ENCODE data around the gene GLS2.
"Not testable (repeated sequence)": the region's sequence is repeated elsewhere in the genome, so short reads cannot be mapped to it uniquely, and the experiment has no call there.

GLS2 gene

DNA sequence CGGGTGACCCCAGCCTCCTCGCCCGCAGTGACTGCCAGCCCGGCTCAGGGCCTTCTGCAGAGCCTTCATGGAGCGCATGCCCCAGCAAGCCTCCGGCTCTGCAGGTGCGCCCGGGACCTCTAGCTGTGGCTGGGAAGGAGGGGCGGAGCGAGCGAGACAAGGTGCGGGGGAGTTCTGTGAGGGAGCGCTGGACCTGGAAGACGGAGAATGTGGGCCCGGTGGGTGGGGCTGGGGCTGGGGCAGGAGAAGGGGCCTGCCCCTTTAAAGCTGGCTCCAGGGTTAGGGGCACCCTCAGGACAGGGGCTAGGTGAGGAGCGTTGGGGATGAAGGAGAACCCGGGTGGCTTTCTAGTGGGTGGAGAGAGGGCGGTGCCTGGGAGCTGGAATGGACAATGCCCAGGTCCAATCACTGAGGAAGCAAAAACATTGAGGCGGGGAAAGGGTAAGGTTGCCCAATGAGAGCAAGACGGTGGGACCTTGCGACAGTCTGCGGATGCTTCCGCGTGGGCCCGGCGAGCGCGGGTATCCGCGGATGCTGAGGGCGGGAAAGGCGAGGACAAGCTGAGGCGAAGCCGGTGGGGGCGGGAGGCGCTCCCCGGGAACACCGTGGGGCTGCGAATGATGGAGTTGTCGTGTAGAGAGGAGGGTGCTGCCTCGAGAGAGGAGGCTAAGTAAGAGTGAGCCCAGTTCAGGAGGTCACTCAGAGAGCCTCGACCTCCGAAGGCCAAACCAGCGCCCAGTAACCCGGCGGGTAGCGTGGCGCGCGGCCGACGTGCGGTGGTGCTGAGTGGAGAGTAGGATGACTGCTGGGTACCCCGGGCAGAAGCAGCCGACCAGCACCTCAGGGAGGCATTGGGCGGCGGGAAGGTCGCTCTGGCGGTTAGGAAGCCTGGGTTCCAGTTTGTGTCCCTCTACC is at the start of gene GLS2:
Gene GLS2, minus strand, starts transcription at position 121 of the 915 bp plus-strand sequence. Its CDS starts 43 bp downstream, at position 78.
- DNase-seq: peak; percentile 88

DNA sequence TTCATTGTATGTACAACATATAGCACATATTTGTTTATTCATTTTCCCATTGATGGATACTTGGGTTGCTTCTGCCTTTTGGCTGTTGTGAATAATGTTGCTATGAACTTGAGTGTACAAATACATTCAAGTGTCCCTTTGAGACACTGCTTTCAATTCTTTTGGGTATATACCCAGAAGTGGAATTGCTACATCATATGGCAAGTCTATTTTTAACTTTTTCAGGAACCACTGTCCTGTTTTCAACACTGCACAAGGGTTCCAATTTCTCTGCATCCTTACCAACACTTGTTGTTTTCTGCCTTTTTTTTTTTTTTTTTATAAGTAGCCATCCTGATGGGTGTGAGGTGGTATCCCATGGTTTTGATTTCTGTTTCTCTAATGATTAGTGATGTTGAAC is 49.6 kb upstream of the GLS2 start:
- DNase-seq: no peak

DNA sequence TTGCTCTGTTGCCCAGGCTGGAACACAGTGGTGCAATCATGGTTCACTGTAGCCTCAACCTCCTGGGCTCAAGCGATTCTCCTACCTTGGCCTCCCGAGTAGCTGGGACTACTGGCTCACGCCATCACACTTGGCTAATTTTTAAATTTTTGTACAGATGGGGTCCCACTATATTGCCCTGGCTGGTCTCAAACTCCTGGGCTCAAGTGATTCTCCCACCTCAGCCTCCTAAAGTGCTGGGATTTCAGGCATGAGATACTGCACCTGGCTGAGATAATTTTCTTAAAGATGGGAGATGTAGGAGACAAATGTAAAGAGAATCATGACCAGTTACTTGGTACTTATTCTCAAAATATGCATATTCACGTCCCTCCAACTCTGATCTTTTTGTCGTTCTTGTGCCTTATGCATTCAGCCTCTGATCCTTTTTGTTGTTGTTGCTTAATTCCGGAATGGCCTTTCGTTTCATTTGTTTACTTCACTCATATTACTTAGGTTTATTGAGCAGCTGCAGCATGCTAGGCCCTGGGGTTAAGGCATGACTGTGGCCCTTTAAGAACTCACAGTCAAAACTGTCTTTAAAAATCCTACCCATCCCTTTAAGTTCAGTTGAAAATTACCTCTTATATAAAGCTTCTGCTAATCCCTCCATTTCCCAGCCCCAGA is 42.6 kb upstream of the GLS2 start:
- no peak for DNase-seq

DNA sequence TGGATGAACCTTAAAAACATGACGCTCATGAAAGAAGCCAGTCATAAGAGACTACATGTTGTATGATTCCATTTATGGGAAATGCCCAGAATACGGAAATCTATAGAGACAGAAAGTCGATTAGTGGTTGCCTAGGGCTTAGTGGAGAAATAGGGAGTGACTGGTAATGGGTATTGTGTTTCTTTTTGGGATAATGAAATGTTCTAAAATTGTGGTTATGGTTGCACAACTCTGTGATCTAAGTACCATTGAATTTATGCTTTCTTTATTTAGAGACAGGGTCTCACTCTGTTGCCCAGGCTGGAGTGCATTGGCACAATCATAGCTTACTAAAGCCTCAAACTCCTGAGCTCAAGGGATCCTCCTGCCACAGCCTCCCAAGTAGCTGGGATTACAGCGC is 41.7 kb upstream of the GLS2 start:
- DNase-seq: no peak

DNA sequence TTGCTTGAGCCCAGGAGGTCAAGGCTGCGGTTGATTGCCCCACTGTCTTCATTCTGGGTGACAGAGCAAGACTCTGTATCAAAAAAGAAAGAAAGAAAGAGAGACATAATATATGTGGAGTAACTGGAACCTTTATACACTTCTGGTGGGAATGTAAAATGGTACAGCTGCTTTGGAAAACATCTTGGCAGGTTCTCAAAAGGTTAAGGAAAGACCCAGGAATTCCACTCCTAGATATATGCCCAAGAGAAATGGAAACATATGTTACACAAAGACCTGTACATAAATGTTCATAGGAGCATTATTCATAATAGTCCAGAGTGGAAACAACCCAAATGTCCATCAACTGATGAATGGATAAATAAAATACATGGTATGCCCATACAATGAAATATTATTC is 40.9 kb upstream of the GLS2 start:
- no peak for DNase-seq

DNA sequence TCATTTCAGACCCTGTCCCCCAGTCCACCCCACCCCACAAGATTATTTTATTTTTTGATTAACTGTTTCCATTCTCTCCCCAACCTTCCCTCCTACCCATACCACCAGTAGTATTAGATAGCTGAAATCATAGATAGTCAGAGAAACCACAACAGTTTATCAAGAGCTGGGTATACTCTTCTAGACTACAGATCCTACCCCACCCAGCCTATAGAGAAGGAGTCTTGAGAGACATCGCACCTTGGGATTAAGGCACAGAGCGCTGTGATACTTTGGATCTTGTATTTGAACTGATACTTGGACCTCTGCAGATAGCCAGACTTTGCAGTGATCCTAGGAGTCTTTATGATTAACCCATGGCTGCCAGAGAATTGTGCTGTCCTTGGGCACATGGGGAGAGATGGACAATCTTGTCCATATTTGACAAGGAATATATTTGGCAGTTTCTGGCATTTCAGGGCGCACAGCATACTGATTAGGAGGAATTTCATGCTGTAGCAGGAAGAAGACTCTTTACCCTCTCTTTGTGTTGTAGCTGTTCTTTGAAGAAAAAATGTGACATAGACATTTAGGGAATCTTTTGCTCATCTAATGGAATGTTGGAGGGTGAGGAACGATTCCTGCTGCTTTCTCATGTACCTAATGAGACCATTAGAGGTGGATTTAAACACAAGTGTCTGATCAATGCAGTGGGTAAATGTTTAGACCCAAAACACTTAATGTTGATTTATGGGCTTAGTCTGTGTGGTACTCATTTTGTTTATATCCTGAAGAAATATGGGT is 34.6 kb upstream of the GLS2 start:
- DNase-seq: no peak

DNA sequence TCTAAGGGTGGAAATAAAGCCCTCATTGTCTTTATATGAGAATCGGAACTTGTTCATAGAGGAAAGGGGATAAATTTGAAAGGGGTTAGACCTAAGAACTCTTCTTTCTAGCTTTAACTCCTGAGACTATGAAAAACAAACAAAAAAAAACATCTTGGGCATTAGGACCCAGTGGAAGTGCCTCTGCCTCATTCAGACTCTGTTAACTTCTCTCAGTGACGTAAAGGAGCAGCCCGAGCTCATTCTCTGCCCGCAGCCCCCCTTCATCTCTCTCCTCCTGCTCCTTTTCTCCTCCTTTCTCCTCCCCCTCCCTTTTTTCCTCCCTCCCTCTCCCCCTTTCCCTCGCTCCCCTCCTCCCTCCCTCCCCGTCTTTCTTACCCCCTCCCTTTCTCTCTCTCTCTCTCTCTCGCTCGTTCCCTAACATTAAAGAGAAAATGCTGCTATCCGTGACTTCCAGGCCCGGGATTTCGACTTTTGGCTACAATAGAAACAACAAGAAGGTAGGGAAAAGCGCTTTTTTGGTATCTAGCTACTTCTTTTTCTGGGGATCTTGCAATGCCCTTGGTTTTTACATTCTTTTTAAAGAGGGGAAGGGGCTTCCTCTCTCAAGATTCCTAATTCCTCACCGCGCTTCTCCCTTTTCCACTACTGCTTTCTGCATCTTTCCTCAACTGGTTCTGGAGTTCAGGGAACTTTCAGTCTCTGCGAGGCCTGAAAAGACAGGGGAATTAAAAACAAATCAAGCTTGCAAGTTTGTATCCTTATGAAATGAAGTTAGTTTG is 33.8 kb upstream of the GLS2 start, which contains the start of gene RBMS2:
Gene RBMS2, plus strand, starts transcription at position 231 of the 782 bp plus-strand sequence. Its CDS starts 204 bp downstream, at position 435.
- DNase-seq: peak; percentile 45

DNA sequence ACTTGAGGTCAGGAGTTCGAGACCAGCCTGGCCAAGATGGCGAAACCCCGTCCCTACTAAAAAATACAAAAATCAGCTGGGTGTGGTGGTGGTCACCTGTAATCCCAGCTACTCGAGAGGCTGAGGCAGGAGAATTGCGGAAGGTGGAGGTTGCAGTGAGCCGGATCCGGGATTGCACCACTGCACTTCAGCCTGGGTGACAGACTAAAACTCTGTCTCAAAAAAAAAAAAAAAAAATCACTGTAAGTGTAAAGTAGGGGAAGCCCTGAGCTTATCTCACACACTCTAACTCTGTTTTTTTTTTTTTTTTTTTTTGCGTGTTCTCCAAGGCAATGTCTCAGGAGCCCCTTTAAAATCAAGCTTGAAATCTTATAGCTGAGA is 33.2 kb upstream of the GLS2 start:
- DNase-seq: no peak

DNA sequence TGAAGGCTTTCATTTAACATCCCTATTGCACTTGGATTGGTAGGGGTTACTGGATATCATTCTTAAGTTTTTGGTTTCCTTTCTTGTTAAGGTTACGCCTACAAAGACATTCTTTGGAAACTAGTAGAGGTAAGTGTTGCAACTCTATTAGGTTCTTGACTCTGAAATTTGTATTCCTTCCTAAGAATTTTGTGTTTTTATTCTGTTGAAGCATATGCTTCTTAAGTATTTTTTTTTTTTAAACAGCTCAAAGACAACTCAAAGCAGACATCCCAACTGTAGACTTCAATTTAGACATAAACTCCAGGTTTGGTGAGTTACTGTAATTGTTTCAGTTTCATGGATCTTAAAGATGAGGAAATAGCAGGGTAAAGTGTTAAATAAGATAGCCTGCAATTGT is 32.5 kb upstream of the GLS2 start:
- DNase-seq: no peak

DNA sequence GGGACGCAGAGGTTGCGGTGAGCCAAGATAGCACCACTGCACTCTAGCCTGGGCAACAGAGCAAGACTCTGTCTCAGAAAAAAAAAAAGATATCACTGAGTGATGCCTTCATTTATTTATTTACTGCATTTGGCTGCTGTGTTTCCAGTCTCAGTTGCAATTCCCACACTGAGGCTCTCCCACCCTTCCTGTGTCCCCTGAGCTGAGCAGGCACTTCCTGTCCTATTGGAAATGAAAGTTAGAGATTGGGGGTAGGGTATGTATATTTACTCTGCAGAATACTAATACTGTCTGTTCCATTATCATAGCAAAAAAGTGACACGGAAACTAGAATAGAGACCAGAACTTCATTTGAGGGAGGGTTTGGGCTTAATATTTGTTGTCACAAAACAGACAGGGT is 32.1 kb upstream of the GLS2 start:
- DNase-seq: no peak

DNA sequence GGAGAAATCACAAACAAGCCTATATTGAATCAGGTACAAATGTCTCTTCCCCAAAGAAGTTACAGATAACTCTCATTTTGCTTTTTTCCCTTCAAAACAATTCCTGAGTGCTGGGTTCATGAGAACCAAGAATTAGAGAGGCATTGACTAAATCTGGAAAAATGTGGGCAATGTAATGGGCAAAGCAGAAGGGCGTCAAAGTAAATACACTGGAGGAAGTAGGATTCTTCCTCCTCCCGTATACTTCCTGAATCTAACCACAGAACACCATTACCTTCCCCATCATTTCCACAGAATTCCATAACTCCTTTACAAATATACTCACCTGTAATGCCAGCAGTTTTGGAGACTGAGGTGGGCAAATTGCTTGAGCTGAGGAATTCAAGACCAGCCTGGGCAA is 30.6 kb upstream of the GLS2 start:
- no peak for DNase-seq

DNA sequence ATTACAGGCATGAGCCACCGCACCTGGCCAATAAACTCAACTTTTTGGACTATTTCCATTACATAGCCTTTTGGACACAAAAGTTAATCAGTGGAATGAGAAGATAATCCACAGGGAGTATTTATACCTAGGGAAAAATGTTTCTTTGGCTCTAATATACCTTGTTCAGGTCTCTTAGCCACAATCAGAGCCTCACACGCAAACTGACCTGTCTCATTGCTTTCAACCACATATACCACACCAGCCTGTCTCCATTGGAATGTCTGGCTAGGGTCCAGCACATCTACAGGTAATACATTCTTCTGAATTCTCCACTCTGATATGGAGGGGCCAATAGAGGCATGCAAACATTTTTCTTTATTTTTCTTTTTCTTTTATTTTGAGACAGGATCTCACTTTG is 29.9 kb upstream of the GLS2 start:
- DNase-seq: no peak

DNA sequence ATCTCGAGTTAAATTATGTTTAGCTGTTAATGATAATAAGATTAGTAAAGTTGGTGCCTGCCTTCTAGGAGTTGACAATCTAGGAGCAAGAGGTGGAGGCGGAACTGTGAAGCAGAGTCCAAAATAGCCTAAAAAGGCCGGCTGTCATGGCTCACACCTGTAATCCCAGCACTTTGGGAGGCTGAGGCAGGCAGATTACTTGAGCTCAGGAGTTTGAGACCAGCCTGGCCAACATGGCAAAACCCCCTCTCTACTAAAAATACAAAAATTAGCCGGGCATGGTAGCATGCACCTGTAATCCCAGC is 26.0 kb upstream of the GLS2 start:
- not testable (repeated sequence) for DNase-seq

DNA sequence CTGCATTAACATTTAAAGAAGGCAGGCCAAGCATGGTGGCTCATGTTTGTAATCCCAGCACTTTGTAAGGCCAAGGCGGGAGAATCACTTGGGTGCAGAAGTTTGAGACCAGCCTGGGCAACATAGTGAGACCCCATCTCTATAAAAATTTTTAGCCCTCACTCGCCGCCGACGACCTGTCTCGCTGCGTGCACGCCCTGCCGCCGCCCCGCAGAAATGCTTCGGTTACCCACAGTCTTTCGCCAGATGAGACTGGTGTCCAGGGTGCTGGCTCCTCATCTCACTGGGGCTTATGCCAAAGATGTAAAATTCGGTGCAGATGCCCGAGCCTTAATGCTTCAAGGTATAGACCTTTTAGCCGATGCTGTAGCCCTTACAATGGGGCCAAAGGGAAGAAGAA is 22.8 kb upstream of the GLS2 start:
- no peak for DNase-seq

DNA sequence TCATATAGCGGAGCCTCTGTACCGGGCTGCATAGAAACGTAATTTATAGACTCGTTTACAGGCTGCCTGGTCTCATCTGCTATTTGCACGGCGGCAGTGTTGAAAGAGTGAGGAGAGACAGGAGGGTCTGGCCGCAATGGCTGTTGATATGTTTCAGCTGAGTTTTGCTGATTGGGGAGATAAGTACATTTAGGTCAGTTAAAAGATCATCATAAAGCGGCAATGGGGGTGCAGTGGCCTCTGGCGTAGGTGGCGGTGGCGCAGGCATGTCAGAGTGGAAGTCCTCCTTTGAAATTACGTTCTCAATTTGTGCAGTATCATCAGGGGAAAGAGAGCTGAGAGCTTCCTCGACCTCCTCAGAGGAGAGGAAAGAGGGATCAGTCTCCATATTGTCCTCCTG is 11.9 kb upstream of the GLS2 start:
- not testable (repeated sequence) for DNase-seq

DNA sequence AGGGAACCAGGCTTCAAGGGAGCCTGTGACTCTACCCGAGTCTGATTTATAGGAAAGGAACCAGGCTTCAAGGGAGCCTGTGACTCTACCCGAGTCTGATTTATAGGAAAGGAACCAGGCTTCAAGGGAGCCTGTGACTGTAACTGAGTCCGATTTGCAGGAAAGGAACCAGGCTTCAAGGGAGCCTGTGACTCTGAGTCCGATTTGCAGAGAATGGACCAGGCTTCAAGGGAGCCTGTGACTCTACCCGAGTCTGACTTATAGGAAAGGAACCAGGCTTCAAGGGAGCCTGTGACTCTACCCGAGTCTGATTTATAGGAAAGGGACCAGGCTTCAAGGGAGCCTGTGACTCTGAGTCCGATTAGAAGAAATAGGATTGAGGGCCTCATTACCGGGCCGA is 11.5 kb upstream of the GLS2 start:
- not testable (repeated sequence) for DNase-seq

DNA sequence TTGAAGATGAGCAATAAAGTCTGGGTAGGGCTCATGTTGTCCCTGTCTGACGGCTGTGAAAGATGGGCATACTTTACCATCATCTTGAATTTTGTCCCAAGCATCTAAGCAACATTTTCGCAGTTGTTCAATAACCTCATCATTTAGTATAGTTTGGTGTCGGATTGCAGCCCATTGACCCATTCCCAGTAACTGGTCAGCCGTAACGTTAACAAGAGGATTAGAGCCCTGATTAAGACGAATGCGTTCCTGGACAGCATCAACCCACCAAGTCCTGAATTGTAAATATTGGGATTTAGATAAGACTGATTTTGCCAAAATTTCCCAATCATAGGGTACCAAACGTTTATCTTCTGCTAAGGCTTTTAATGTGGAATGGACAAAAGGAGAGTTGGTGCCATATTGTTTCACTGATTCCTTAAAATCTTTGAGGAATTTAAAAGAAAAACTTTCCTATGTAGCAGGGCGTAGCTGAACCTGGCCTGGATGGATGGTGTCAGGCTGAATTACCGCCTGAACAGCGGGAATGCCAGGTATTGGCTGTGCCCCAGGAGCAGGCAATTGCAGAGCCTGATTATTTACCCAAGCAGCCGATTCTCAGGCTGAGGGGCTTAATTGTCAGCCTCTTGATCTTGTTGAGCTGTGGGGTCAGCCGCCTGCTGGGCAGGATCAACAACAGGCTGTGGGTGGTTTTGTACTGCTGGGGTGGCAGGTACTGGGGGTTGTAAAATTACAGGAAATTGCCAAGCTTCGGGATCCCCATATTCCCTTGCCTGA is 10.4 kb upstream of the GLS2 start:
- DNase-seq: not testable (repeated sequence)

DNA sequence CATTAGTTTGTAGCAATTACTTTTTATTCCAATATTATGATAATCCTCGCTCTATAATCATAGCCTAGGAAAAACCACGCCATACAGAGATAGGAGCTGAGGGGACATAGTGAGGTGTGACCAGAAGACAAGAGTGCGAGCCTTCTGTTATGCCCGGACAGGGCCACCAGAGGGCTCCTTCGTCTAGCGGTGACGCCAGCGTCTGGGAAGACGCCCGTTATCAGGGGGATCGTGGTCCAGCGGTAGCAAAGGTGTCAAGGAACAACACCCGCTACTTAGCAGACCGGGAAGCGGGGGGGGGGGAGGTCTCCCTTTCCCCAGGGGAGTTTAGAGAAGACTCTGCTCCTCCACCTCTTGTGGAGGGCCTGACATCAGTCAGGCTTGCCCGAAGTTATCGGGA is 8.7 kb upstream of the GLS2 start:
- not testable (repeated sequence) for DNase-seq

DNA sequence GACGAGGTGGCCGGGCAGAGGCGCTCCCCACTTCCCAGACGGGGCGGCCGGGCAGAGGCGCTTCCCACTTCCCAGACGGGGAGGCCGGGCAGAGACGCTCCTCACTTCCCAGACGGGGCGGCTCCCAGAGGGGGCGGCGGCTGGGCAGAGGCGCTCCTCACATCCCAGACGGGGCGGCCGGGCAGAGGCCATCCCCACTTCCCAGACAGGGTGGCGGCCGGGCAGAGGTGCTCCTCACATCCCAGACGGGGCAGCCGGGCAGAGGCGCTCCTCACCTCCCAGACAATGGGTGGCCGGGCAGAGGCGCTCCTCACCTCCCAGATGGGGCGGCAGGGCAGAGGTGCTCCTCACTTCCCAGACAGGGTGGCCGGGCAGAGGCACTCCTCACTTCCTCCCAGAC is 6.5 kb upstream of the GLS2 start:
- DNase-seq: not testable (repeated sequence)

DNA sequence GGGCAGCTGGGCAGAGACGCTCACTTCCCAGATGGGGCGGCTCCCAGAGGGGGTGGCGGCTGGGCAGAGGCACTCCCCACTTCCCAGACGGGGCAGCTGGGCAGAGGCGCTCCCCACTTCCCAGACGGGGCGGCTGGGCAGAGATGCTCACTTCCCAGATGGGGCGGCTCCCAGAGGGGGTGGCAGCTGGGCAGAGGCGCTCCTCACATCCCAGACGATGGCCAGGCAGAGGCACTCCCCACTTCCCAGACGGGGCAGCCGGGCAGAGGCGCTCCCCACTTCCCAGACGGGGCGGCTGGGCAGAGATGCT is 6.1 kb upstream of the GLS2 start:
- not testable (repeated sequence) for DNase-seq

DNA sequence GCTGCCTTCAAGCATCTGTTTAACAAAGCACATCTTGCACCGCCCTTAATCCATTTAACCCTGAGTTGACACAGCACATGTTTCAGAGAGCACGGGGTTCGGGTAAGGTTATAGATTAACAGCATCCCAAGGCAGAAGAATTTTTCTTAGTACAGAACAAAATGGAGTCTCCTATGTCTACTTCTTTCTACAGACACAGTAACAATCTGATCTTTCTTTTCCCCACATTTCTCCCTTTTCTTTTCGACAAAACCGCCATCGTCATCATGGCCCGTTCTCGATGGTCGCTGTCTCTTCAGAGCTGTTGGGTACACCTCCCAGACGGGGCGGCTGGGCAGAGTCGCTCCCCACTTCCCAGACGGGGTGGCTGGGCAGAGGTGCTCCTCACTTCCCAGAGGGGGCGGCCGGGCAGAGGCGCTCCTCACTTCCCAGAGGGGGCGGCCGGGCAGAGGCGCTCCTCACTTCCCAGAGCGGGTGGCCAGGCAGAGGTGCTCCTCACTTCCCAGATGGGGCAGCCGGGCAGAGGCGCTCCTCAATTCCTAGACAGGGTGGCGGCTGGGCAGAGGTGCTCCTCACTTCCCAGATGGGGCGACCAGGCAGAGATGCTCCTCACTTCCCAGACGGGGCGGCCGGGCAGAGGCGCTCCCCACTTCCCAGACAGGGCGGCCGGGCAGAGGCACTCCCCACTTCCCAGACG is 5.6 kb upstream of the GLS2 start:
- not testable (repeated sequence) for DNase-seq

DNA sequence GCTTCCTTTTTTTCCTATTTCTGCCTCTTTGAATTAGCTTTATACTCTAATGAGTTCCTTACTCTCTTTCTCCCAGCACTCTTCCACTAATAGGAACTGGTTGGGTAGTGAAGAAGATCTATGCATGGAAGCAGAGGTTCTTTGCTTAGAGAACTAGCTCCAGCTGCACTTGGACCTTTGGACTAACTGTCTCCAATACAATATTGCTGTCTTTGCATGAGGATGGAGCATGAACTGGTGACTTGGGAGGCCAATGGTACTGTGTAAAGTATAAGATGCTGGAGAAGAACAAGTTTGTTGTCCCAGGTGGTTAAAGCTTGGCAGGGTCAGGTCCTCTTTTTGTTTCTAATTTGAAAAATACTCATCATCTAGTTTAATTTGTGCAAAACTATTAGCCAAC is 2.4 kb upstream of the GLS2 start:
- DNase-seq: no peak
